ENCODE results near the gene SEMA3F.
A peak's percentile ranks its signal among the peaks of the same experiment; 100 is the strongest.
"Not testable (repeated sequence)": the region's sequence is repeated elsewhere in the genome, so short reads cannot be mapped to it uniquely, and the experiment has no call there.

Gene SEMA3F

GRCh38 chr3:50215529-50215928, 60.4 kb downstream of the SEMA3F start:
- DNase-seq, result no peak

GRCh38 chr3:50217681-50218080, 62.6 kb downstream of the SEMA3F start:
- no peak for DNase-seq

GRCh38 chr3:50218448-50218847, 63.3 kb downstream of the SEMA3F start:
- no peak for DNase-seq

GRCh38 chr3:50219285-50219684, 64.2 kb downstream of the SEMA3F start:
- DNase-seq, result no peak

GRCh38 chr3:50220109-50220508, 65.0 kb downstream of the SEMA3F start:
- no peak for DNase-seq

- DNase-seq, result no peak
Observed at GRCh38 chr3:50221051-50221410, 65.9 kb downstream of the SEMA3F start.

- DNase-seq, result no peak
Observed at GRCh38 chr3:50221411-50222168, 66.5 kb downstream of the SEMA3F start.

GRCh38 chr3:50222169-50222528, 67.0 kb downstream of the SEMA3F start:
- DNase-seq, result no peak

GRCh38 chr3:50224639-50225038, 69.5 kb downstream of the SEMA3F start:
- DNase-seq, result no peak

GRCh38 chr3:50226888-50227389, 71.8 kb downstream of the SEMA3F start:
- DNase-seq, result no peak

GRCh38 chr3:50227390-50228183, 72.5 kb downstream of the SEMA3F start:
- DNase-seq, result peak; percentile 72

- not testable (repeated sequence) for DNase-seq
Observed at GRCh38 chr3:50228184-50228763, 73.2 kb downstream of the SEMA3F start.

GRCh38 chr3:50229490-50229889, 74.4 kb downstream of the SEMA3F start:
- DNase-seq, result no peak

- no peak for DNase-seq
Observed at GRCh38 chr3:50230104-50230793, 75.1 kb downstream of the SEMA3F start.

GRCh38 chr3:50230794-50231125, 75.6 kb downstream of the SEMA3F start:
- DNase-seq, result no peak

- DNase-seq, result no peak
Observed at GRCh38 chr3:50231581-50231980, 76.5 kb downstream of the SEMA3F start.

- no peak for DNase-seq
Observed at GRCh38 chr3:50232303-50232702, 77.2 kb downstream of the SEMA3F start.

- DNase-seq, result no peak
Observed at GRCh38 chr3:50233176-50233575, 78.1 kb downstream of the SEMA3F start.

GRCh38 chr3:50235716-50236483, 80.8 kb downstream of the SEMA3F start, which contains the start of gene GNAI2:
GNAI2 (plus strand) TSS chr3:50236204; CDS start chr3:50236336, 132 bp downstream.
- DNase-seq, result peak; percentile 87

GRCh38 chr3:50236484-50237132, 81.5 kb downstream of the SEMA3F start:
- no peak for DNase-seq

- no peak for DNase-seq
Observed at GRCh38 chr3:50237133-50237651, 82.1 kb downstream of the SEMA3F start.
